ENCODE measurements around the gene B3GNT2. TPM values are rescaled to one million over a fixed set of nuclear protein-coding genes. Genes with fewer than 3 reads are reported as not detected.
A peak's percentile ranks its signal among the peaks of the same experiment; 100 is the strongest.

The B3GNT2 gene
- total and polyA plus RNA-seq, 2 of the 4 experiments (the other 2 are of a cell fraction) = 5.0 to 11.1 TPM

GRCh38 chr2:62156861-62157496 lies 38.9 kb upstream of the B3GNT2 start:
- Histone ChIP-seq H3K9me3 (ENCODE audit: control insufficient read depth, insufficient read depth, low read length) (no peaks in the 10 kb centered on the region), H3K18ac (ENCODE audit: low read depth, low read length) (no peak overlapping the region), H2AFZ (replicated peaks; ENCODE audit: low read length, poor library complexity) (peak overlapping the region; percentile 44), H3K4me2 (ENCODE audit: low read depth, low read length) (no peak overlapping the region), H4K5ac (ENCODE audit: low read depth, low read length) (no peak overlapping the region), H3K36me3 (ENCODE audit: control insufficient read depth, insufficient read depth, low read length) (no peaks in the 10 kb centered on the region), H3K4me3 (ENCODE audit: insufficient read depth, low read depth, low read length) (no peak overlapping the region), H3K79me1 (ENCODE audit: low read depth in 1 of 2, low read length in 2 of 2) (no peaks in the 10 kb centered on the region), H3K14ac (replicated peaks; ENCODE audit: low read depth, low read length) (no peak overlapping the region), H2BK120ac (ENCODE audit: low read depth, low read length) (no peak overlapping the region), H2BK20ac (ENCODE audit: low read depth, low read length) (no peak overlapping the region), H2AK5ac (ENCODE audit: low read depth, low read length) (no peak overlapping the region), H3K23ac (ENCODE audit: low read depth, low read length) (no peak overlapping the region), H3K27me3 (ENCODE audit: control insufficient read depth, insufficient read depth, low read length) (no peaks in the 10 kb centered on the region), H4K20me1 (ENCODE audit: insufficient read depth, low read length) (no peaks in the 10 kb centered on the region), H3K4me1 (ENCODE audit: control insufficient read depth, insufficient read depth, low read length) (no peaks in the 10 kb centered on the region), H2BK5ac (ENCODE audit: low read depth, low read length, poor library complexity, severe bottlenecking) (no peak overlapping the region), H2AK9ac (replicated peaks; ENCODE audit: low read depth, low read length, poor library complexity) (no peak overlapping the region), H4K8ac (ENCODE audit: low read depth in 2 of 2, low read length in 2 of 2) (no peak overlapping the region), H3K56ac (ENCODE audit: extremely low read depth, insufficient read depth, low read length) (no peak overlapping the region), H3K4ac (ENCODE audit: low read depth, low read length) (no peak overlapping the region), H4K91ac (ENCODE audit: insufficient read depth, low read depth, low read length) (no peak overlapping the region), H3K9ac (ENCODE audit: low read depth, low read length) (no peak overlapping the region), H3K27ac (ENCODE audit: insufficient read depth, low read length) (no peak overlapping the region), H2BK15ac (ENCODE audit: low read depth, low read length) (no peak overlapping the region), H3K9me1 (ENCODE audit: insufficient read depth, low read length) (peaks cover 2% of the 10 kb centered on the region; the same call in 1 of the 2 replicates)
- dilution Hi-C loops (cut with HindIII; ENCODE audit: low sequenced_read_pairs, unreplicated experiment) = no loop called here
- CTCF ChIA-PET = no interaction called here
- no CpG with 5 or more reads among the region's 6 CpGs for WGBS, 2 experiments (ENCODE audit: extremely low coverage in 2 of 2, insufficient read length in 1 of 2)
- no TSS peak for BruUV-seq (replicated peaks)
- ATAC-seq (ENCODE audit: low read depth) (no peak), DNase-seq (no peak)
- TF ChIP-seq POLR2A (IDR thresholded peaks at IDR 0.05; ENCODE audit: low read depth, low read length) = no peak
- no peak for TF ChIP-seq CHD1 (IDR thresholded peaks at IDR 0.05; ENCODE audit: low read depth, low read length)
- POLR2A ChIA-PET (ENCODE audit: unreplicated experiment) = interaction anchor here (0.5 kb wide), 1 partner anchor 8 kb away, joined by 4 read pairs; no protein-coding TSS in a partner anchor
- intact Hi-C loops (cut with micrococcal nuclease) = no loop called here
- in situ Hi-C loops (cut with MboI; ENCODE audit: low sequenced_read_pairs) = no loop called here
